Measurements from ENCODE around the gene UBN1.

The UBN1 gene

DNA sequence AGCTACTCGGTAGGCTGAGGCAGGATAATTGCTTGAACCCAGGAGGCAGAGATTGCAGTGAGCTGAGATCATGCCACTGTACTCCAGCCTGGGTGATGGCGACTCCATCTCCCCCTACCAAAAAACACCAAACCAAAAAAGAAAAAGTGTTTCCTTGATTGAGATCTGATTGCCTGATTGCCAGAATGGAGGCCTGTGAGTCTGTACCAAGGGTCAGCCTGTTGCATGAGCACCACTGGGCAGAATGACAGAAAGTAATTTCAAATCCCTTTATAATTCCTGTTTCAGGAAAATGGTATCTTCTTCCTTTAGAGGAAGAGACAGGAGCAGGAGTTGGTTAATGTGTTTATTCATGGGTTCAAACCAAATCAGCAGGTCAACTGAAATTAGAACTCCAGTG, 8.5 kb downstream of the UBN1 start:
- H3K4me3 ChIP-seq, result no peak overlapping the region
- no peaks in the 10 kb centered on the region for H3K9me3 ChIP-seq
- no peaks in the 10 kb centered on the region for H3K27me3 ChIP-seq (ENCODE audit: low read depth)
- H3K4me1 ChIP-seq, result peaks cover 10% of the 10 kb centered on the region
- peaks cover 60% of the 10 kb centered on the region for H3K36me3 ChIP-seq (replicated peaks)
- no peak for DNase-seq (ENCODE audit: low spot score in 2 of 2)
- in situ Hi-C loops (cut with MboI; ENCODE audit: low sequenced_read_pairs), result no loop called here

DNA sequence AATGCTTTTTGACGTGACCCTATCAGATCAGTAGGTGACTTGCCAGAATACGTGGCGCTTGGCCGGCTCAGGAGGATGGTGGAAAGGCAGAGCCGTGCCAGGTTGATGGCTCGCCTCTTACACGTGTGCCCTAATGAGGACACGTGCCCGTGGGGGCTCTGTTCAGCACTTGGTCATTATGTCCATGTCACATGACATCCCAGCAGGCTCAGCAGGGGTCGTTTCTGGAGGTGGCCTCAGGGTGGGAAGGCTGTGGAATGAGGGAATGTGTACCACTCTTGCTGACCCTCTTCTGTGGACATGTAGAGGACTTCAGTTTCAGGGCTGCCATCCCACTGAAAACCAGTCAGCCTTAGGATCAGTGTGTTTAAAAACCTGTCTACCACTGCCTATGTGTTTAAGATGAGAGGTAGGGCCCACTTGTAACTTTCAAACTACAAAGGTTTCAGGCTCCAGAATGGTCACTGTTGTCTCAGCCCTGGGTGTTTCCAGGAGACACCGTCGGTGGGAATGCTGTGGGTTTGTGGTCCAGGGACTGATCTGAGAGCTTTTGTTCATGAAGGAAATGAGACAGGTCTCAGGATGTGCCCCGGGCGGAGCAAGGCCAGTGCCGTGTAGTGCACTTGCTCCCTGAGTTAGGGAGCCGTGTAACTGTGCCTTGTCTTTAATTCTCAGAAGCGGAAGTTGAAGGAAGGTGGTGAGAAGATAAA, 12.1 kb downstream of the UBN1 start:
- no peak for DNase-seq (ENCODE audit: low spot score in 2 of 2)
- Histone ChIP-seq H3K4me1 (no peaks in the 10 kb centered on the region), H3K36me3 (replicated peaks) (peaks cover 67% of the 10 kb centered on the region), H3K9me3 (no peaks in the 10 kb centered on the region), H3K4me3 (no peak overlapping the region), H3K27me3 (ENCODE audit: low read depth) (no peaks in the 10 kb centered on the region)
- in situ Hi-C loops (cut with MboI; ENCODE audit: low sequenced_read_pairs), result no loop called here

- no peak for DNase-seq (ENCODE audit: low spot score in 2 of 2)
- H3K4me3 ChIP-seq, result no peak overlapping the region
- H3K4me1 ChIP-seq, result no peaks in the 10 kb centered on the region
- no peaks in the 10 kb centered on the region for H3K27me3 ChIP-seq (ENCODE audit: low read depth)
- in situ Hi-C loops (cut with MboI; ENCODE audit: low sequenced_read_pairs), result no loop called here
- peaks cover 68% of the 10 kb centered on the region for H3K36me3 ChIP-seq (replicated peaks)
- no peaks in the 10 kb centered on the region for H3K9me3 ChIP-seq
Observed at GRCh38 chr16:4859900-4860255, 12.6 kb downstream of the UBN1 start.

GRCh38 chr16:4860727-4861342, 13.6 kb downstream of the UBN1 start:
- Histone ChIP-seq H3K4me3 (no peak overlapping the region), H3K4me1 (no peaks in the 10 kb centered on the region), H3K9me3 (no peaks in the 10 kb centered on the region), H3K36me3 (replicated peaks) (peaks cover 62% of the 10 kb centered on the region), H3K27me3 (ENCODE audit: low read depth) (no peaks in the 10 kb centered on the region)
- no peak for DNase-seq (ENCODE audit: low spot score in 2 of 2)
- in situ Hi-C loops (cut with MboI; ENCODE audit: low sequenced_read_pairs), result no loop called here

GRCh38 chr16:4862639-4863038, 15.4 kb downstream of the UBN1 start:
- in situ Hi-C loops (cut with MboI; ENCODE audit: low sequenced_read_pairs), result no loop called here

GRCh38 chr16:4864728-4865127, 17.4 kb downstream of the UBN1 start:
- DNase-seq (ENCODE audit: low spot score in 2 of 2), result no peak
- H3K4me3 ChIP-seq, result no peak overlapping the region
- H3K27me3 ChIP-seq (ENCODE audit: low read depth), result no peaks in the 10 kb centered on the region
- peaks cover 42% of the 10 kb centered on the region for H3K36me3 ChIP-seq (replicated peaks)
- H3K4me1 ChIP-seq, result no peaks in the 10 kb centered on the region
- in situ Hi-C loops (cut with MboI; ENCODE audit: low sequenced_read_pairs), result no loop called here
- no peaks in the 10 kb centered on the region for H3K9me3 ChIP-seq

More at GRCh38 chr16:4862639-4863038, 15.4 kb downstream of the UBN1 start:
- H3K9me3 ChIP-seq, result no peaks in the 10 kb centered on the region
- peaks cover 52% of the 10 kb centered on the region for H3K36me3 ChIP-seq (replicated peaks)
- DNase-seq (ENCODE audit: low spot score in 2 of 2), result no peak
- H3K27me3 ChIP-seq (ENCODE audit: low read depth), result no peaks in the 10 kb centered on the region
- no peak overlapping the region for H3K4me3 ChIP-seq
- no peaks in the 10 kb centered on the region for H3K4me1 ChIP-seq

- no peak overlapping the region for H3K4me3 ChIP-seq
- peaks cover 41% of the 10 kb centered on the region for H3K36me3 ChIP-seq (replicated peaks)
- no peak for DNase-seq (ENCODE audit: low spot score in 2 of 2)
- in situ Hi-C loops (cut with MboI; ENCODE audit: low sequenced_read_pairs), result no loop called here
- no peaks in the 10 kb centered on the region for H3K27me3 ChIP-seq (ENCODE audit: low read depth)
- no peaks in the 10 kb centered on the region for H3K9me3 ChIP-seq
- no peaks in the 10 kb centered on the region for H3K4me1 ChIP-seq
Observed at GRCh38 chr16:4865231-4865860, 18.1 kb downstream of the UBN1 start.

DNA sequence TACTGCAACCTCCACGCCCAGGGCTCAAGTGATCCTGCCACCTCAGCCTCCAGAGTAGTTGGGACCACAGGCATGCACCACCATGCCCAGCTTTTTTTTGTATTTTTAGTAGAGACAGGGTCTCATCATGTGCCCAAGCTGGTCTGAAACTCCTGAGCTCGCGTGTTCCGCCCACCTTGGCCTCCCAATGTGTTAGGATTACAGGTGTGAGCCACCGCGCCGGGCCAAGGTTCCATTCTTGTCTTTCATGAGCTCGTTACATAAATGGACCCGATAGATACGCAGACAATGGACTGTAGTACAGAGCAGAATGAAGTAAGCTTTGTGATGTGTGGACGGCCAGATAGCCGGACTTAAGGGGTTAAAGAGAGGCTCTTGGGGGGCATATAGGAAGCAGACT, 19.3 kb downstream of the UBN1 start:
- Histone ChIP-seq H3K4me3 (no peak overlapping the region), H3K9me3 (no peaks in the 10 kb centered on the region), H3K27me3 (ENCODE audit: low read depth) (no peaks in the 10 kb centered on the region), H3K4me1 (no peaks in the 10 kb centered on the region), H3K36me3 (replicated peaks) (peaks cover 38% of the 10 kb centered on the region)
- in situ Hi-C loops (cut with MboI; ENCODE audit: low sequenced_read_pairs), result no loop called here
- DNase-seq (ENCODE audit: low spot score in 2 of 2), result no peak

GRCh38 chr16:4868026-4868425, 20.7 kb downstream of the UBN1 start:
- peaks cover 43% of the 10 kb centered on the region for H3K36me3 ChIP-seq (replicated peaks)
- DNase-seq (ENCODE audit: low spot score in 2 of 2), result no peak
- no peak overlapping the region for H3K4me3 ChIP-seq
- H3K27me3 ChIP-seq (ENCODE audit: low read depth), result no peaks in the 10 kb centered on the region
- H3K4me1 ChIP-seq, result no peaks in the 10 kb centered on the region
- in situ Hi-C loops (cut with MboI; ENCODE audit: low sequenced_read_pairs), result no loop called here
- H3K9me3 ChIP-seq, result no peaks in the 10 kb centered on the region

DNA sequence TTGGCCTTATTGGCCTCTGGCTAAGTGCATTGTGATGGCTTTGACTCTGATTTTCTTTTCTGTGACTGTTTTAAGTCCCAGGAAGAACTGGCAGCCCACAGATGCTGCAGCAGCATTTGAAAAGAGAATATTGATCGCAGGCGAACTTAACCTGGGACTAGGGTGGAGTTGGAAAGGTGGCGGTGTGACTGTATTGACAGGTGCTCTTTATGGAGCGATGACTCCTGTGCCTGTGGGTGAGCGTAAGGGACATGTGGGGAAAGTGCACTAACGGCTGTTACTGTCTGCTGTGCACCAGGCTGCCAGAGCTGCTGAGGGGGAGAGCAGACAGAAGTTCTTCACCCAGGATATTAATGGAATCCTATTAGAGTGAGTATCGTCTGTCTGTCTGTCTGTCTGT, 21.3 kb downstream of the UBN1 start:
- H3K36me3 ChIP-seq (replicated peaks), result peaks cover 48% of the 10 kb centered on the region
- H3K4me1 ChIP-seq, result no peaks in the 10 kb centered on the region
- no peaks in the 10 kb centered on the region for H3K9me3 ChIP-seq
- in situ Hi-C loops (cut with MboI; ENCODE audit: low sequenced_read_pairs), result no loop called here
- H3K27me3 ChIP-seq (ENCODE audit: low read depth), result no peaks in the 10 kb centered on the region
- no peak for DNase-seq (ENCODE audit: low spot score in 2 of 2)
- no peak overlapping the region for H3K4me3 ChIP-seq

DNA sequence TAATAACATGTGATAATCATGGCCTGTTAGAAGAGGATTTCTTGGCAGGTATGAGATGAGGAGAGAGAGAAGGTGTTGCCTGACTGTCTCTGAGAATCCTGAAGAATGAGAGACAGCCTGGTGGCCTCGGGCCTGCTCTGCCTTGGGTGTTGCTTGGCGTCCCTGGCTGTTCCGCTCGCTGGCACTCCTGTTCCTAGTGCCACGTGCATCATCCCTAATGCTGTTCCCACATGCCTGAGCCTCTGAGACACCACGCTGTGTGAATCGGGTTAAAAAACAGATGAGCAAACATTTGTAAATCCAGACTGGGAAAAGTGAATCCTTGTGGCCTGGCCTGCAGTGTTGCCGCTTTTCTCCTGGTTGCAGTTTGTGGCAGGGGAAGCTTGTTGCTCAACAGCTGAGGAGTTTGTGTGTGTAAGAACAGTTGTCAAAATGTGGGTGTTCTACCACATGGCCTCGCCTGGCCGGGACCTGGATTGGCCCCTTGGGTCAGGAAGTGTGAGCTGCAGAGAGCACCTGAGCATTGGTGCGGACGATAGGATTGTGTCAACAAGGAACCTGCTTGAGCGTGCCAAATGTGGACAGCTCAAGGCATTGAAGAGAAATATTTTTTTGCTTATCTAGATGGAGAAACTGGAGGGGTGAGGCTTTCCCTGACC, 22.0 kb downstream of the UBN1 start:
- in situ Hi-C loops (cut with MboI; ENCODE audit: low sequenced_read_pairs), result no loop called here
- DNase-seq (ENCODE audit: low spot score in 2 of 2), result no peak
- Histone ChIP-seq H3K9me3 (no peaks in the 10 kb centered on the region), H3K4me3 (no peak overlapping the region), H3K27me3 (ENCODE audit: low read depth) (no peaks in the 10 kb centered on the region), H3K4me1 (no peaks in the 10 kb centered on the region), H3K36me3 (replicated peaks) (peaks cover 53% of the 10 kb centered on the region)

DNA sequence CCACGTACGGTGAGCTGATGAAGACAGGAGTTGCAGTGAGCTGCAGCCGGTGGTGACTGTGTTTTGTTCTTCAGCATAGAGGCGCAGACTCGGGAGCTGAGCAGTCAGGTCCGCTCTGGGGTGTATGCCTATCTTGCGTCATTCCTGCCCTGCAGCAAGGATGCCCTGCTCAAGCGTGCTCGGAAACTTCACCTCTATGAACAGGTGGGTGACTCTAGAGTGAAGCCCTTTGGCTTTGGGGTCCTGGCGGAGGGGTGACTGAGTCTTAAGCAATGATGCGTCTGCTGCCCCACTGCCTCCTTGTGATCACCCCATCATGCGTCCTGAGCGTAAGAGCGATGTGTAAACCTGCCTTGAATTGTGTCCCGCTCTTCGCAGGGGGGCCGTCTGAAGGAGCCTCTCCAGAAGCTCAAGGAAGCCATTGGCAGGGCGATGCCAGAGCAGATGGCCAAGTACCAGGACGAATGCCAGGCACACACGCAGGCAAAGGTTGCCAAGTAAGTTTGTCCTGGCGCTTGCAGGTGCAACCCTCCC, 22.9 kb downstream of the UBN1 start:
- no peaks in the 10 kb centered on the region for H3K4me1 ChIP-seq
- no peaks in the 10 kb centered on the region for H3K9me3 ChIP-seq
- no peak for DNase-seq (ENCODE audit: low spot score in 2 of 2)
- H3K4me3 ChIP-seq, result no peak overlapping the region
- peaks cover 57% of the 10 kb centered on the region for H3K36me3 ChIP-seq (replicated peaks)
- H3K27me3 ChIP-seq (ENCODE audit: low read depth), result no peaks in the 10 kb centered on the region
- in situ Hi-C loops (cut with MboI; ENCODE audit: low sequenced_read_pairs), result no loop called here

GRCh38 chr16:4871071-4871470, 23.8 kb downstream of the UBN1 start:
- Histone ChIP-seq H3K4me1 (no peaks in the 10 kb centered on the region), H3K27me3 (ENCODE audit: low read depth) (no peaks in the 10 kb centered on the region), H3K4me3 (no peak overlapping the region), H3K9me3 (no peaks in the 10 kb centered on the region), H3K36me3 (replicated peaks) (peaks cover 62% of the 10 kb centered on the region)
- in situ Hi-C loops (cut with MboI; ENCODE audit: low sequenced_read_pairs), result no loop called here
- DNase-seq (ENCODE audit: low spot score in 2 of 2), result no peak

DNA sequence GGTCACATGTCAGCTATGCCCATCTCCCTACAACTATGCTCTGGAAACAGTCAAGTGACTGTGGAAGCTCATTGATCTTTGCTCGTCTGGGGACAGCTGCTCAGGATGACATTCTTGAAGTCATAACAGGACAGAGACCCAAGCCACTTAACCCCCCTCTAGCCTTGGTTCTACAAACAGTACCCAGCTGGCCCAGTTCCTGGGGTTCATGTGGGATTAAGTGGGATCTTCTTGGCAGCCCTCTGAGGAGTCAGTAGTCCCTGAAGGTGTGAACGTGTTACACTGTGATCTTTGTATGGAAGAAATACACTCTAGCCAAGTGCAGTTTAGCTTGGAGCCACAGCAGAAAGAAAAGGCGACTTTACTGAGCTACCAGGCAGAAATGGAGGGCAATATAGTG, 25.8 kb downstream of the UBN1 start:
- Histone ChIP-seq H3K9me3 (no peaks in the 10 kb centered on the region), H3K4me3 (no peak overlapping the region), H3K27me3 (ENCODE audit: low read depth) (no peaks in the 10 kb centered on the region), H3K36me3 (replicated peaks) (peaks cover 74% of the 10 kb centered on the region), H3K4me1 (no peaks in the 10 kb centered on the region)
- DNase-seq (ENCODE audit: low spot score in 2 of 2), result no peak
- in situ Hi-C loops (cut with MboI; ENCODE audit: low sequenced_read_pairs), result no loop called here

Measured in HAP-1 (cell line).